Activated T-cell treated with anti-CD3 and anti-CD28 coated beads for 24 hours (primary cell): ENCODE data around the gene GNAL.
A peak's percentile ranks its signal among the peaks of the same experiment; 100 is the strongest.
"Not testable (repeated sequence)": the region's sequence is repeated elsewhere in the genome, so short reads cannot be mapped to it uniquely, and the experiment has no call there.

Source experiments
- DNase-seq: peaks from one replicate; pipeline ENCODE4 v3.0.0-alpha.2; 2020; ENCODE audit warnings: low read depth

Gene GNAL

DNA sequence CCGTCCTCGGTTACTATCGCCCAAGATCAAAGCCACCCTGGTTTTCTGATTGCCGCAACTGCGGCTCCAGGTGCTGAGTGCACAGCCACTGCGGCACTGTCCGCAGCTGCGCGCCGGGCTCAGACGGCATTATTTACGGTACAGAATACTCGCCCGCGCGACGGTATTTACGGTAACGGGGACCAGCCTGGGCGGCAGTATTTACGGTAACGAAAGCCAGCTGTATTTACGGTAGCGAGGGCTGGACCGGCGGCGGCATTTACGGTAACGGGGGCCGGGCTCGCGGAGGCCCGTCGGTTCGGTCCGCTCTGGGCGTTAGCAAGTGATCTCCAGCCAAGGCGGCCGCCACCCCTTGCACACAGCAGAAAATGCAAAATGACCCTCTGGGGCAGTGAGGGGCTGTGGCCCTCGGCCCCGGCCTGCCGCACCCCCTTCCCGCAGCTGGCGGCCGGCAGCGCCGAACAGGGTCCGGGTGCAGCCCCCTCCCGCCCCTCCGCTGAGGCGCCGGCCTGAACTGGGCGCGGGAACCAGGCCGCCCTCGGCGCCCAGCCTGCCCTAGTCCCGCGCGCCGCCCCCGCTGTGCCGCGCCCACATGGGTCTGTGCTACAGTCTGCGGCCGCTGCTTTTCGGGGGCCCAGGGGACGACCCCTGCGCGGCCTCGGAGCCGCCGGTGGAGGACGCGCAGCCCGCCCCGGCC is at the start of gene GNAL:
Gene GNAL, plus strand, starts transcription at position 293 of the 697 bp plus-strand sequence. Its CDS starts 300 bp downstream, at position 593.
- peak; percentile 41 for DNase-seq

GRCh38 chr18:11647310-11647709 is 41.8 kb upstream of the GNAL start:
- not testable (repeated sequence) for DNase-seq

DNA sequence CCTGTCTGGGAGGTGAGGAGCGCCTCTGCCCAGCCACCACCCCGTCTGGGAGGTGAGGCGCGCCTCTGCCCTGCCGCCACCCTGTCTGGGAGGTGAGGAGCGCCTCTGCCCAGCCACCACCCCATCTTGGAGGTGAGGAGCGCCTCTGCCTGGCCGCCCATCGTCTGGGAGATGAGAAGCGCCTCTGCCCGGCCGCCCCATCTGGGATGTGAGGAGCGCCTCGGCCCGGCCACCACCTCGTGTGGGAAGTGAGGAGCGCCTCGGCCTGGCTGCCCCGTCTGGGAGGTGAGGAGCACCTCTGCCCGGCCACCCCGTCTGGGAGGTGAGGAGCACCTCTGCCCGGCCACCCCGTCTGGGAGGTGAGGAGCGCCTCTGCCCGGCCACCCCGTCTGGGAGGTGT is 41.3 kb upstream of the GNAL start:
- DNase-seq, result not testable (repeated sequence)

DNA sequence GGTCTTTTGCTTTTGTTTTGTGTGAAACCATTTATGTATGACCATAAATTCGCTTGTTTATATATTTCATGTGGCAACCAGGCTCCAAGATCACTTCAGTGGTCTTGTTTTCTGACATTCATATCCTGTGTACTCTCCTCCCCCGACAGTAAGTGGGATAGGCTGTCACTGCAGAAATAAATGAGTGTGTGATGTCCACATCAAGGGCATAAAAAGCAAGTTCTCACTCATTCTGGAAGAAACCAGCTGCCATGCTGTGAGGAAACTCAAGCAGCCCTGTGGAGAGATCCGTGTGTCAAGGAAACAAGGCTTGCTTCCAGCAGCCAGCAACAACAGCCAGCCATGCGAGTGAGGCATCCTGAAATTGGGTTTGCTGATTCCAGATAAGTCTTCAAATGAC is 39.2 kb upstream of the GNAL start:
- DNase-seq, result no peak

DNA sequence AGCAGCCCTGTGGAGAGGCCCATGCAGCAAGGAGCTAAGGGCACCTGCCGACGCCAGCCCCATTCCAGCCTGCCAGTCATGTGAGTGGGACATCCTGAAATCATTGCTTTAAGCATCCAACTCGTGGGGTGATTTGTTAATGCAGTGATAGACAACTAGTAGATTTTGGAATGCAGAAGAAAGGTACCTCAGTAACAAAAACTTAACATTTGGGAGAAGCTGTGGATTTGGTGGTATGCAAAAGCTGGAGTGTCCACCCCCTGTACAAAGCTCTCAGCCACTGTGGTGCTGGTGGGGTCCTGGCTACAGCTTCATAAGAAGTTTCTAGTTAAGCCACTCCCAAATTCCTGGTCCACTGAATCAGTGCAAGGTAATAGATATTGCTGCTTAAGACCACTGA is 37.2 kb upstream of the GNAL start:
- no peak for DNase-seq

DNA sequence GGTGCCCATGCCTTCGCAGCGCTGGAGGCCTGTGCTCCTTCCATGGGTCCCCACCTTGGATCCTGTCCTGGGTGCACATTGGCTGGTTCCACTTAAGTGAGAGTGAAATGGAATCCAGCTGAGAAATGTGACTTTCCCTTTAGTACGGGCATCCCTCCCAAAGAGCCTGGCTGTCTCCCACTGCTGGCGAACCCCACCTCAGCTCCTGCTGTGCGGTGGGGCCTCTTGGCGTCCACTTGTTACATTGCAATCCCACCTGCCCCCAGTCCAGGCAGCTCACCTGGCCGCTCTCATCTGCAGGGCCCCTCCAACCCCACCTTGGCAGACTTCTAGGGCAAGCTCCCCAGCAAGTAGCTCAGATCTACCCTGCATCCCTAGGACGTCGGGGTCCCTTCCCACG is 35.5 kb upstream of the GNAL start:
- no peak for DNase-seq

DNA sequence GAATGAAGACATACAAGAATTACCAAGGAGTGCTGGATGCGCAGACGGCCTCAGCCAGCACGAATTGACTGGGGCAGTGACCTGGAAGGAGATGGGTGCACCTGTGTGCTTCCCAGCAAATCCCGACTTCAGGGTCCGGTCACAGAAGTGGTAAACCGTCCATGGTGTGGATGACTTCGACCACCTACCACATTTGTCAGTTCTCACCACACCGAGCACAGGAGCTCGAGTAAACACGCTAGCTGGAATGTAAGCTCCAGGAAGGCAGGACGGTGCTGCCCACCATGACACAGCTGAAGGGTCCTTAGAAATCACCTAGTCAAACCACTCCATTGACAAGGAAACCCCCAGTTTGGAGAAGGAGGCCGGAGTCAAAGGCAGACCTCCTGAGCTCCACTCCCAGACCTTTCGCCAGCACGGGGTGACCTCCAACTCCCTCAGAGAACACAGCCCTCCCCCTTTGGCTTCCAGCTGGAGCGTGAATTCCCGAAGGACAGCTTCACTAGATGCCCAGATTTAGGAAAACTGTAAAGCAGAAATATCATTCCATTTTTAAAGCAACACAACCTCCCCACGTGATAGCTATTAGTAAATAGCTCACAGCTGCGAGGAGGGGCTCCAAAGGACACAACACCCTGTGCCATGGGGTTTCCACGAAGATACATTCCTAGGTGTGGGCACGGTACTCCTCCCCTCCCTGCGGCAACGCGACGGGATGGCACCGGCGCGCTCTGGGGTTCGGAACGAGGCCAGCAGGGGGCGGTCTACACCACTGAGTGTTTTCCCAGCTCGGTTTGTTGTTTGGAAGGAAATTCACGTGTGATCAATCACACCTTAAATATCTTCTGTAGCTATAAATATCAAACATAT is 34.1 kb upstream of the GNAL start:
- peak; percentile 27 for DNase-seq

- no peak for DNase-seq
Observed at GRCh38 chr18:11655606-11655932, 33.5 kb upstream of the GNAL start.

DNA sequence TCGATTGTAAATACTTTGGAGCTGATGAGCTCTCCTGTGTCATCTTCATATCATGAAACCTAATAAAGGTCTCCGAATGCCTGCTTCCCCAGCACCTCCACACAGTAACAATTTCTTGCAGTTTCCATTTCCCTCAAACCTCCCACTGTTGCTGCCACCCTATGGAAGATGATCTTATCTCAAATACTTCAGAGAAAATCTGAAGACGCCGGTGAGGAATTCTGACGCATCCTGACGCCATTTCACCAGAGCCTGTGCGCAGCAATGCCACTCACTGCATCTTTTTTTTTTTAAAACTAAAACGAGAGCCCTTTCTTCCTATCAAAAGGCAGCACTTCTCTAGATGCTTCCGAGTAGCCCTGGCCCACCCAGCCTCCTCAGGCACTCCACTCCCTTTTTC is 31.9 kb upstream of the GNAL start:
- DNase-seq, result no peak

DNA sequence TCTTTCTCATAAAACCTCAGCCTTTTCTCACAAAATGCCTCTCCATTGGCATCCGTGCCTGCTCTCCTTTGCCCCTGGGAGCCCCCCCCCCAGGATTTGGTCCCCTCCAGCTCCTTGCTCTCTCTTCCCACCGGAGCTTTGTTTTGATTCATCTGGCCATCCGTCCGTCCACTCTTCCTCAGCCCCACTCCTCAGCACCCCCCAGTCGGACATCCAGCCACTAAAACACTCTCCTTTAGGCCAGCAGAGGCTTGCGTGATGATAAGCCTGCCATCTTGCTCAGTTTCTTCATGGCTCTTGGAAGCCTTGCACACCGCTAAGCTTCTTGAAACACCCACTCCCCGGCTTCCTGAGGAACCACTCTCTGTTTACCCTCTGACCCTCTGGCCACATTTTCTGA is 31.5 kb upstream of the GNAL start:
- no peak for DNase-seq

- no peak for DNase-seq
Observed at GRCh38 chr18:11658019-11658418, 31.0 kb upstream of the GNAL start.

GRCh38 chr18:11658989-11659388 is 30.1 kb upstream of the GNAL start:
- DNase-seq, result no peak

DNA sequence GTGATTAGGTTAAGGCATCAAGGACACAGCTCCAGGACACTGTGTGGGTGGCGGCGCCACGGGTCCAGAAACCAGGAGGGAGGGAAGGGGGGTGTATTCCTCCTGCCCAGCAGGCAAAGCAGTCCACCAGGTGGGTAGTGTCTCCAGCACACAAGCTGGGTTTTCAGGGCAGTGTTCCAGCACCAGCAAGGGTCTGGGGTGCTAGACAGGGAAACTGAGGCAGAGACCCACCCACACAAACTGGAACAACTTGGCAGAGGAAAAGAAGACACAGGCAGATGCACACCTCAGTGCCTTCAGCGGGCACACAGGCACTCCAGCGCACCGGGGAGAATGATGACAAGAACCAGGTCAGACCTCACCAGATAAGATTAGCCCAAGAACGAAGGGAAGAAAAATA is 28.4 kb upstream of the GNAL start:
- no peak for DNase-seq

DNA sequence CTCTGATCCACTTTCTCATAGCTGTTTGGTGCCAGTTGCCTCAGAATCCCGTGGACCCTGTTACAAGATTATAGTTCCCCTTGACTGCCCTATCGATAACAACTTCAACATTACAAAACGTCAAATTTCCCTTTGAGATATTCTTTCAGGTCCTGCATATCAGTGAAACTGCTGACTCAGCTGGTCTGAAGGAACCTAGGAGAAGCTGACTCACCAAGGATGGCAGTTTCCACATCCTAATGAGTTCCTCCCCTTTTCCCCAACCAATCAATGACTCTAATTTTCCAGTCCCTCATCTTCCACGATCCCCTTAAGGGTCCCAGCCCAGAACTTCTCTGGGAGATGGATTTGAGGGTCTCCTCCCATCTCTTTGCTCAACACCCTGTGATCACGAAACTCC is 27.6 kb upstream of the GNAL start:
- no peak for DNase-seq

- no peak for DNase-seq
Observed at GRCh38 chr18:11663439-11664029, 25.5 kb upstream of the GNAL start.

DNA sequence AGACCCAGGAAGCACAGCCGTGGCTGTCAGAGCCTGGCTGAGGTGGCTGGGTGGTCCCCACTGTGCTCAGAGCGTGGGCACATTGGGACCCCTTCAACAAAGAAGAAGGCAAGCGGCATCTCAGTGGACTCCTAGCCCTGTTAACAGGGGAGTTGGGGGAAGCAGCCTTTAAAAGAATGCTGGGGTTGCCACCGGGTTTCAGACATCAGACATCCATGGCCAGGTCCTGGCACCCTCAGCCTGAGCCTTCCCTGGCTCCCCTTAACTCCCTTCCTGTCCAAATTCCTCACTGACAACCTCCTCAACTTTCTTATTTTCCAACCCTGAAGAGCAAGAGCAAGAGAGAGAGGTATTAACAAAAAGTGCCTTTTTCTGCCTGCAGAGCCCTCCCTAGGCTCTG is 24.8 kb upstream of the GNAL start:
- DNase-seq, result no peak

DNA sequence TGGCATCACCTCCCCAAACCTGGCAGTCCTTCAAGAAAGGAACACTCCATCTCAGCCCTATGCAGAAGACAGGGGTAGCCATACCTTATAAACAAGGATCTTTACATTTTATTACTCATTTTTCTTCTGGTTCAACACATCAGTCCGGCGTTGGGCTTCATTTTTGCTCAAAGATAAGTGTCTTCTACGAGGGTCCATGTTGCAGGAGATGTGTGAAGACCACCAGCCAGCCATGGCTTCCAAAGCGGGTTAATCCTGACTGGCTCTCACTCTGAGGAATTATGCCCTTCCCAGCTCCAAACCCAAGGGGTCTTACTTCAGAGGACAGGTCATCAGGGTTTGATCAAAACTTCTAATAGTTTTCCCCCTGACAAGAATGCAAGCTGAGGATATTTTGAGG is 23.9 kb upstream of the GNAL start:
- DNase-seq, result no peak

- no peak for DNase-seq
Observed at GRCh38 chr18:11665587-11665986, 23.5 kb upstream of the GNAL start.

GRCh38 chr18:11666176-11666575 is 22.9 kb upstream of the GNAL start:
- DNase-seq, result no peak

GRCh38 chr18:11666831-11667230 is 22.2 kb upstream of the GNAL start:
- no peak for DNase-seq

GRCh38 chr18:11667578-11667977 is 21.5 kb upstream of the GNAL start:
- no peak for DNase-seq

- no peak for DNase-seq
Observed at GRCh38 chr18:11668441-11669169, 20.5 kb upstream of the GNAL start.
